Endothelial cell (in vitro differentiated cells): ENCODE measurements around the gene CCDC28B. TPM values are rescaled to one million over a fixed set of nuclear protein-coding genes. Genes with fewer than 3 reads are reported as not detected.

Experiments
- DNase-seq: peaks from one replicate; pipeline ENCODE4 v3.0.0; 2021; ENCODE audit warnings: low spot score
- H3K27ac Mint-ChIP-seq: one replicate; pipeline ENCODE4 v1.8.0; 2021; ENCODE audit warnings: mixed read lengths, inconsistent platforms; ENCODE audit not compliant: unreplicated experiment
- H3K27me3 Mint-ChIP-seq: one replicate; pipeline ENCODE4 v1.8.0; 2021; ENCODE audit warnings: mild to moderate bottlenecking, moderate library complexity, mixed read lengths, inconsistent platforms; ENCODE audit not compliant: unreplicated experiment
- H3K36me3 Mint-ChIP-seq: one replicate; pipeline ENCODE4 v1.8.0; 2021; ENCODE audit warnings: mild to moderate bottlenecking, low read depth, mixed read lengths, inconsistent platforms; ENCODE audit not compliant: unreplicated experiment
- H3K4me1 Mint-ChIP-seq: one replicate; pipeline ENCODE4 v1.8.0; 2021; ENCODE audit warnings: mild to moderate bottlenecking, mixed read lengths, inconsistent platforms; ENCODE audit not compliant: unreplicated experiment
- H3K4me3 Mint-ChIP-seq: one replicate; pipeline ENCODE4 v1.8.0; 2021; ENCODE audit warnings: mild to moderate bottlenecking, mixed read lengths, inconsistent platforms; ENCODE audit not compliant: unreplicated experiment
- H3K9me3 Mint-ChIP-seq: one replicate; pipeline ENCODE4 v1.8.0; 2021; ENCODE audit warnings: mixed read lengths, inconsistent platforms; ENCODE audit not compliant: unreplicated experiment
- CTCF ChIP-seq: fragments of 200-600 bp; sonication (generic); IDR thresholded peaks from one replicate; pipeline ENCODE4 v1.5.0; 2021; ENCODE audit warnings: antibody characterized with exemption; ENCODE audit not compliant: unreplicated experiment
- total RNA-seq: library from RNA; stranded (reverse); fragmentation: NEBNext Ultra II Directional; extraction: Animal tissue kit (Norgen Biotek cat#: 25700); gene quantifications from one replicate; pipeline ENCODE4 v1.2.1, GENCODE V29; 2021; ENCODE audit not compliant: unreplicated experiment

CCDC28B gene
- total RNA-seq, 1 donor from 2014 or later: 22.9 TPM

- no peak for DNase-seq
- TF ChIP-seq CTCF: no peak
- peak overlapping the region; percentile 89 for H3K27ac Mint-ChIP-seq
Observed at GRCh38 chr1:32224285-32224684, 23.9 kb downstream of the CCDC28B start.

GRCh38 chr1:32228771-32229170, 28.4 kb downstream of the CCDC28B start:
- Mint-ChIP-seq H3K9me3 (no peaks in the 10 kb centered on the region), H3K27me3 (no peaks in the 10 kb centered on the region), H3K36me3 (peaks cover 23% of the 10 kb centered on the region)

More at GRCh38 chr1:32224285-32224684, 23.9 kb downstream of the CCDC28B start:
- Mint-ChIP-seq H3K27me3 (peaks cover 4% of the 10 kb centered on the region), H3K36me3 (peaks cover 23% of the 10 kb centered on the region), H3K4me1 (peaks cover 16% of the 10 kb centered on the region), H3K4me3 (peak overlapping the region; percentile 79), H3K9me3 (no peaks in the 10 kb centered on the region)

GRCh38 chr1:32231843-32232432, 31.5 kb downstream of the CCDC28B start:
- Mint-ChIP-seq H3K4me1 (no peaks in the 10 kb centered on the region), H3K27ac (no peak overlapping the region), H3K4me3 (no peak overlapping the region), H3K27me3 (no peaks in the 10 kb centered on the region), H3K9me3 (no peaks in the 10 kb centered on the region), H3K36me3 (peaks cover 16% of the 10 kb centered on the region)
- DNase-seq: no peak
- TF ChIP-seq CTCF: no peak

More at GRCh38 chr1:32228771-32229170, 28.4 kb downstream of the CCDC28B start:
- Mint-ChIP-seq H3K4me3 (no peak overlapping the region), H3K27ac (no peak overlapping the region), H3K4me1 (peaks cover 4% of the 10 kb centered on the region)
- DNase-seq: no peak
- TF ChIP-seq CTCF: no peak

- TF ChIP-seq CTCF: no peak
- no peak overlapping the region for H3K27ac Mint-ChIP-seq
Observed at GRCh38 chr1:32232558-32233304, 32.3 kb downstream of the CCDC28B start.

GRCh38 chr1:32234792-32235191, 34.4 kb downstream of the CCDC28B start:
- no peaks in the 10 kb centered on the region for H3K36me3 Mint-ChIP-seq
- no peak for TF ChIP-seq CTCF
- H3K27me3 Mint-ChIP-seq: no peaks in the 10 kb centered on the region
- peaks cover 3% of the 10 kb centered on the region for H3K4me1 Mint-ChIP-seq
- H3K27ac Mint-ChIP-seq: no peak overlapping the region
- no peaks in the 10 kb centered on the region for H3K9me3 Mint-ChIP-seq
- no peak for DNase-seq
- no peak overlapping the region for H3K4me3 Mint-ChIP-seq

More at GRCh38 chr1:32232558-32233304, 32.3 kb downstream of the CCDC28B start:
- Mint-ChIP-seq H3K4me1 (no peaks in the 10 kb centered on the region), H3K9me3 (no peaks in the 10 kb centered on the region), H3K36me3 (peaks cover 14% of the 10 kb centered on the region), H3K27me3 (no peaks in the 10 kb centered on the region), H3K4me3 (no peak overlapping the region)
- no peak for DNase-seq
